Stomach (tissue), 9 donors: ENCODE data around the gene NDC80. TPM values are rescaled to one million over a fixed set of nuclear protein-coding genes. Genes with fewer than 3 reads are reported as not detected.
"Not testable (repeated sequence)": the region's sequence is repeated elsewhere in the genome, so short reads cannot be mapped to it uniquely, and the experiment has no call there.

Experiments used
- DNase-seq, 2 donors: peaks; one replicate each; pipeline versions ENCODE4 v3.0.0 to v3.0.0-alpha.2; 2013 to 2019
- H3K27ac ChIP-seq, 5 donors: fragments of 200-600 bp in 4 of 5; sonication (generic) in 4 of 5; one replicate each; pipeline ENCODE4 v1.5.1; 2013 to 2019; ENCODE audit warnings: mild to moderate bottlenecking in 1 of 5, moderate library complexity in 1 of 5
- H3K27me3 ChIP-seq, 3 donors: fragments of 200-600 bp; sonication (generic); one replicate each; pipeline ENCODE4 v1.5.1; 2017 to 2019; ENCODE audit warnings: mixed run types in 1 of 3
- H3K36me3 ChIP-seq, 4 donors: fragments of 200-600 bp; sonication (generic); 1 replicate in 3 of 4; 2 replicates in 1 of 4; pipeline ENCODE4 v1.5.1; 2016 to 2019
- H3K4me1 ChIP-seq, 4 donors: fragments of 200-600 bp; sonication (generic); one replicate each; pipeline ENCODE4 v1.5.1; 2016 to 2019
- H3K4me3 ChIP-seq, 4 donors: fragments of 200-600 bp; sonication (generic) in 3 of 4; one replicate each; pipeline ENCODE4 v1.5.1; 2016 to 2019; ENCODE audit warnings: mild to moderate bottlenecking in 1 of 4
- H3K9me3 ChIP-seq, 4 donors: fragments of 200-600 bp; sonication (generic); one replicate each; pipeline ENCODE4 v1.5.1; 2016 to 2019
- EP300 ChIP-seq: sonication (generic); formaldehyde crosslinking; IDR thresholded peaks from one replicate; pipeline ENCODE4 v1.6.1; 2017; ENCODE audit warnings: antibody characterized with exemption
- POLR2A ChIP-seq, 4 donors: fragments of 450-650 bp; IDR thresholded peaks; one replicate each; pipeline ENCODE4 v1.6.1; 2016; ENCODE audit warnings: antibody characterized with exemption in 4 of 4, control low read depth in 2 of 4, mild to moderate bottlenecking in 1 of 4, moderate library complexity in 1 of 4
- POLR2AphosphoS5 ChIP-seq, 3 donors: sonication (generic); formaldehyde crosslinking; IDR thresholded peaks; one replicate each; pipeline ENCODE4 v1.6.1; 2016; ENCODE audit warnings: antibody characterized with exemption in 3 of 3
- WGBS, 5 donors: extraction: QIAGEN DNeasy Blood & Tissue Kit in 3 of 5; methylation state at CpG; one replicate each; pipeline versions ENCODE4 v1.1.5 to v1.1.7; 2013 to 2018; 5-methylcytosine and 5-hydroxymethylcytosine counted together
- intact Hi-C: fragments of 100-400 bp; cut with DNase I; formaldehyde crosslinking; loops from one replicate; pipeline ENCODE4 v1.15.1; 2023; ENCODE audit warnings: low total_unique reads
- polyA plus RNA-seq, 3 donors: library from polyadenylated mRNA; stranded (reverse); fragments of 200-250 nt; gene quantifications; one replicate each; pipeline ENCODE4 v1.2.3, GENCODE V29; 2013
- total RNA-seq, 5 donors: library from RNA; depleted of rRNA; stranded (reverse); fragments of >200 nt; gene quantifications; one replicate each; pipeline versions ENCODE4 v1.1.0 to v1.2.3, GENCODE V29; 2014 to 2016
- TF ChIP-seq, protein P1 (sequence below), 7 experiments: fragments of 450-650 bp in 4 of 7; fragments of 200-600 bp in 3 of 7; sonication (generic) in 3 of 7; IDR thresholded peaks; one replicate each; pipeline ENCODE4 v1.5.1; 2016 to 2019; ENCODE audit warnings: antibody characterized with exemption in 7 of 7, control low read depth in 2 of 7, mild to moderate bottlenecking in 1 of 7
- donor health status: healthy with polysubstance abuse.
- donor health status: Bipolar disorder and iron deficiency.
- donor health status: healthy.

Gene NDC80
- total and polyA plus RNA-seq, 8 donors: 1.4 to 25.7 (median 3.3) TPM

DNA sequence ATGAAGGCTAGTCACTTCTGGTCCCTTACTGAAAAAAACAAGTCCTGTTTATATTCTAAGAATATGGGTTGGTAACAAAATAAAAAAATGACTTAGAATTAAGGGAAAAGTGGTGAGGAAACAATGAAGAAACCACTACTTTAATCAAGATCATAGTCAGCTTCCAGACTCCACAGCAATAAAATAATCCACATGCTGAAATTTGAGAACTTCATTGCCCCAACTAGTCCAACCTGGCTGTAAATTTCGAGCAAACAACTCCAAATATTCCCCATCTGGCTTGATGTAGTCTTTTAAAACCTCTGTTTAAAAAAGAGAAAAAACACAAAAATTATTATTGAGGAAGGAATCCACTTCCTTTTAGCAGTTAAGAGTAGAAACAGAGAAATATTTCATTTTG, 32.5 kb upstream of the NDC80 start:
- no peak for DNase-seq
- intact Hi-C loops: no loop called here
- Histone ChIP-seq H3K9me3 (no peaks in the 10 kb centered on the region), H3K27me3 (no peaks in the 10 kb centered on the region), H3K36me3 (peaks cover 0 to 10% (median 2%) of the 10 kb centered on the region in 4 donors), H3K27ac (no peak overlapping the region), H3K4me1 (no peaks in the 10 kb centered on the region), H3K4me3 (no peak overlapping the region)
- 32 to 57% (median 47%) methylated on average over 1 of the region's 1 CpG for WGBS, 5 donors
- TF ChIP-seq EP300 (no peak), POLR2A (IDR thresholded peaks at IDR 0.05) (no peak), POLR2AphosphoS5 (IDR thresholded peaks at IDR 0.05) (no peak)
- TF ChIP-seq, protein P1, sequence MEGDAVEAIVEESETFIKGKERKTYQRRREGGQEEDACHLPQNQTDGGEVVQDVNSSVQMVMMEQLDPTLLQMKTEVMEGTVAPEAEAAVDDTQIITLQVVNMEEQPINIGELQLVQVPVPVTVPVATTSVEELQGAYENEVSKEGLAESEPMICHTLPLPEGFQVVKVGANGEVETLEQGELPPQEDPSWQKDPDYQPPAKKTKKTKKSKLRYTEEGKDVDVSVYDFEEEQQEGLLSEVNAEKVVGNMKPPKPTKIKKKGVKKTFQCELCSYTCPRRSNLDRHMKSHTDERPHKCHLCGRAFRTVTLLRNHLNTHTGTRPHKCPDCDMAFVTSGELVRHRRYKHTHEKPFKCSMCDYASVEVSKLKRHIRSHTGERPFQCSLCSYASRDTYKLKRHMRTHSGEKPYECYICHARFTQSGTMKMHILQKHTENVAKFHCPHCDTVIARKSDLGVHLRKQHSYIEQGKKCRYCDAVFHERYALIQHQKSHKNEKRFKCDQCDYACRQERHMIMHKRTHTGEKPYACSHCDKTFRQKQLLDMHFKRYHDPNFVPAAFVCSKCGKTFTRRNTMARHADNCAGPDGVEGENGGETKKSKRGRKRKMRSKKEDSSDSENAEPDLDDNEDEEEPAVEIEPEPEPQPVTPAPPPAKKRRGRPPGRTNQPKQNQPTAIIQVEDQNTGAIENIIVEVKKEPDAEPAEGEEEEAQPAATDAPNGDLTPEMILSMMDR (IDR thresholded peaks at IDR 0.05): no peak

DNA sequence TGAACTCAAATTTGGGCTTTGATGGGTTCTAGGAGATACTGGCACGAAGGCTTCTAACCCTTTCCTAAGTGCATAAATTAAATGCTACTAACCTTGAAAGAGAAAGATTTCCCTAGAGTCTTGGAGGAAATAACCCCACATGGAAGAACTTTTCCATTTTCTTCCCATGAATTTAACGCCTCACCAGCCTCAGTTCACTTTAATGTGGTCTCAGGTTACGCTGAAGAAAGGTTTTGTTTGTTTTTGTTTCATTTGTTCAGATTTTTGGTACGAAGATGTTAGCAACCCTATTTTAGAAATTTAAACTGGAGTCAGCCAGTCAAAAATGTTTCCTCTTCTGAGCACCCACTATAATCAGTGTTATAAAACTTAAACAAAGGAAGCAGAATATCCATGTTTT, 30.8 kb upstream of the NDC80 start:
- Histone ChIP-seq H3K36me3 (peaks cover 0 to 11% (median 4%) of the 10 kb centered on the region in 4 donors), H3K27me3 (no peaks in the 10 kb centered on the region), H3K4me3 (no peak overlapping the region), H3K27ac (no peak overlapping the region), H3K4me1 (no peaks in the 10 kb centered on the region), H3K9me3 (no peaks in the 10 kb centered on the region)
- no peak for DNase-seq
- TF ChIP-seq, protein P1 (IDR thresholded peaks at IDR 0.05): no peak
- no peak for TF ChIP-seq EP300
- TF ChIP-seq POLR2AphosphoS5 (IDR thresholded peaks at IDR 0.05): no peak
- no peak for TF ChIP-seq POLR2A (IDR thresholded peaks at IDR 0.05)
- intact Hi-C loops: loop anchor here (10.0 kb wide), 1 partner anchor 956 kb away; no protein-coding TSS in a partner anchor
- 74 to 93% (median 86%) methylated on average over 4 of the region's 4 CpGs for WGBS, 5 donors

DNA sequence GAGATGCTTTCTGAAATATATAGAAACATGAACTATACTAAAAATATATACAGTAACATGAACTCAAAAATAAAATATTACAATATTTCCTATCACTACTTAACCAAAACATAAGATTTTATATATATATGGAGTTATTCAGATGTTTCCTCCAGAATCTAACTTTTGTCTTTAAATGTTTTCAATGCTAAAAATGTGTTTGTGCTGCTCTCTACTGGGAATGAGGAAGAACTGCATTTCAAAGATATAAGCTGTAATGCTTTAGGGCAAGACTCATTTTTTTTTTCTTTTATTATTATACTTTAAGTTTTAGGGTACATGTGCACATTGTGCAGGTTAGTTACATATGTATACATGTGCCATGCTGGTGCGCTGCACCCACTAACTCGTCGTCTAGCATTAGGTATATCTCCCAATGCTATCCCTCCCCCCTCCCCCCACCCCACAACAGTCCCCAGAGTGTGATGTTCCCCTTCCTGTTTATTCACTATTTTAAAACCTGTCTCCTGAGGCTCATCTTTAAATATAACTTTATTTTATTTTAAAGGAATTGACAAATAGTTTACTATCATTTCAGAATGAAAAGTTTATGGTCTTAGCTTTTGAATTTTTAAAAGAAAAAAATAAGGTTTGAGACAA, 29.3 kb upstream of the NDC80 start:
- peaks cover 0 to 20% (median 11%) of the 10 kb centered on the region in 4 donors for H3K36me3 ChIP-seq
- not testable (repeated sequence) for H3K9me3 ChIP-seq
- WGBS, 5 donors: 29 to 80% (median 38%) methylated on average over 1 to 3 of the region's 3 CpGs; no CpG with 5 or more reads in 2 of the 5 donors

DNA sequence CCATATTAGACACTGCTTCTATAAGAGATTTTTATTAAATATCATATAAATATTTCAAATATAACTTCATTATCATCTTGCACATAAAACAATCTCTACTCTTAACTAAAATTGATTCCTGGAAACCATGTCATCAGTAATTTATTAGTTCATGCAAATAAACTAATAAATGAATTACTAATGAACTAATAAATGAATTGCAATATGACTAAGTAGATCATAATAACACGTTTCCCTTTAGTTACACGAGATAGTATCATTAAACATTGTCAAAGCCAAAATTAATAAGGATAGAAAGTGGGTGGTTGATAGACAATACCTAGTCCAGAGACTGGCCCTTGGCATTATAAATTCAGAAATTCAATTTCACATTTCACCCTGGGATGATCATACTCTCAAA, 26.2 kb upstream of the NDC80 start:
- H3K36me3 ChIP-seq: peaks cover 0 to 43% (median 24%) of the 10 kb centered on the region in 4 donors
- H3K9me3 ChIP-seq: no peaks in the 10 kb centered on the region
- DNase-seq: no peak
- peaks cover 0 to 7% (median 0%) of the 10 kb centered on the region in 4 donors for H3K4me1 ChIP-seq
- intact Hi-C loops: loop anchor here (10.0 kb wide), 1 partner anchor 960 kb away; no protein-coding TSS in a partner anchor
- H3K27me3 ChIP-seq: no peaks in the 10 kb centered on the region
- WGBS, 5 donors: 27 to 56% (median 37%) methylated on average over 2 of the region's 2 CpGs
- H3K4me3 ChIP-seq: no peak overlapping the region
- TF ChIP-seq EP300 (no peak), POLR2A (IDR thresholded peaks at IDR 0.05) (no peak), POLR2AphosphoS5 (IDR thresholded peaks at IDR 0.05) (no peak)
- TF ChIP-seq, protein P1 (IDR thresholded peaks at IDR 0.05): no peak
- H3K27ac ChIP-seq: no peak overlapping the region

More for the DNA sequence above, 29.3 kb upstream of the NDC80 start:
- peak in 1 of 2 donors; percentile 59 for DNase-seq
- TF ChIP-seq, protein P1 (IDR thresholded peaks at IDR 0.05): peak in 4 of 7 experiments; percentile 32 to 57 (median 40)
- not testable (repeated sequence) for H3K4me3 ChIP-seq, H3K4me1 ChIP-seq, H3K27me3 ChIP-seq, H3K27ac ChIP-seq
- intact Hi-C loops: loop anchor here (10.0 kb wide), 1 partner anchor 957 kb away; no protein-coding TSS in a partner anchor
